Epithelial cell of proximal tubule (primary cell): Measurements from ENCODE around the gene NDUFAF5. TPM values are rescaled to one million over a fixed set of nuclear protein-coding genes. Genes with fewer than 3 reads are reported as not detected.

Experiments
- DNase-seq: peaks from one replicate; pipeline ENCODE4 v3.0.0-alpha.2; 2011; ENCODE audit warnings: low read depth
- H3K4me3 ChIP-seq: 2 replicates; pipeline ENCODE4 v1.5.1; 2011; ENCODE audit warnings: low read depth, mild to moderate bottlenecking, low read length
- total RNA-seq: library from RNA; depleted of rRNA; stranded (reverse); fragments of >200 nt; gene quantifications from 2 replicates; pipeline ENCODE4 v1.2.3, GENCODE V29; 2015
- TF ChIP-seq, protein P1 (sequence below): conservative IDR thresholded peaks from 2 replicates; pipeline ENCODE4 v1.5.1; 2012; ENCODE audit warnings: low read depth, mild to moderate bottlenecking, low read length

NDUFAF5 gene
- total RNA-seq, 1 donor from 2014 or later, result 21.4 TPM

DNA sequence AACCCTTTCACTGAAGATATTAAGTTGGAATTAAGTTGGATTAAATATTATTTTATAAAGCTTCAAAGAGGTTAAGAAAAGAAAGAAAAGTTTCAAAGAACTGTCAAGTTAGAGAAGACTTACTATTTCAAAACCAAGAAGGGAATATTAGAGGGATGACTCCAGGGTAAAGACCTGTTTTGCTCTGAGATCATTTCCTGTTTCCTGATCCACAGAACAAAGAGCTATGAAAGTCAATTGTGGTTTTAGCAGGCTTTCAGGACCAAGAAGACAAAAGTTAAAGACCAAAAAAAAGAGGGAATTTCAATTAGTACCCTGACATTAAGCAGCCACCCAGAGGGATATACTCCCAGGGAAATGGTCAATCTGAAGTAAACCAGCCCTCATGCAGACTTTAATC lies 19.5 kb upstream of the NDUFAF5 start:
- no peak overlapping the region for H3K4me3 ChIP-seq
- TF ChIP-seq, protein P1, sequence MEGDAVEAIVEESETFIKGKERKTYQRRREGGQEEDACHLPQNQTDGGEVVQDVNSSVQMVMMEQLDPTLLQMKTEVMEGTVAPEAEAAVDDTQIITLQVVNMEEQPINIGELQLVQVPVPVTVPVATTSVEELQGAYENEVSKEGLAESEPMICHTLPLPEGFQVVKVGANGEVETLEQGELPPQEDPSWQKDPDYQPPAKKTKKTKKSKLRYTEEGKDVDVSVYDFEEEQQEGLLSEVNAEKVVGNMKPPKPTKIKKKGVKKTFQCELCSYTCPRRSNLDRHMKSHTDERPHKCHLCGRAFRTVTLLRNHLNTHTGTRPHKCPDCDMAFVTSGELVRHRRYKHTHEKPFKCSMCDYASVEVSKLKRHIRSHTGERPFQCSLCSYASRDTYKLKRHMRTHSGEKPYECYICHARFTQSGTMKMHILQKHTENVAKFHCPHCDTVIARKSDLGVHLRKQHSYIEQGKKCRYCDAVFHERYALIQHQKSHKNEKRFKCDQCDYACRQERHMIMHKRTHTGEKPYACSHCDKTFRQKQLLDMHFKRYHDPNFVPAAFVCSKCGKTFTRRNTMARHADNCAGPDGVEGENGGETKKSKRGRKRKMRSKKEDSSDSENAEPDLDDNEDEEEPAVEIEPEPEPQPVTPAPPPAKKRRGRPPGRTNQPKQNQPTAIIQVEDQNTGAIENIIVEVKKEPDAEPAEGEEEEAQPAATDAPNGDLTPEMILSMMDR, result no peak
- DNase-seq, result no peak

DNA sequence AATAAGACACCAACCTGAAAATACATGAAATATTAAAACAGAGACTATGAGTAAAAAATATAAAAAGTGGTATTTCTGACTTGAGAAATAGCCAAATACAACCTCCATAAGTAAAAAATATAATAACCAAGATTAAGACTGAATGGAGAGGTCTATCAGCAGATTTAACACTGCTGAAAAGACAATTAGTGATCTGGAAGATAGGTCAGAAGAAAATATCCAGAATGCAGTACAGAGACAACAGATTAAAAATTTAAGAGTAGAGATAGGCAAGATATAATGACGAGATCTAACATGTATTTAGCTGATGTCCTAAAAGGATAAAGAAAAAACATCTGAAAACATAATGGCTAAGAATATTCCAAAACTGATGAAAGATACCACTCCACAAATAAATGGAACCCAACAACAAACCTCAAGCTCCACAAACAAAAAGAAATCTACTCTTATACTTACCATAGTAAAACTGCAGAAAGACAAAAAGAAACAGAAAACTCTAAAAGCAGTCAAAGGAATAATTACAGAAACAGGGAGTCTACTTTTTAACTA lies 18.9 kb upstream of the NDUFAF5 start:
- no peak for DNase-seq
- H3K4me3 ChIP-seq, result no peak overlapping the region
- TF ChIP-seq, protein P1, result no peak

DNA sequence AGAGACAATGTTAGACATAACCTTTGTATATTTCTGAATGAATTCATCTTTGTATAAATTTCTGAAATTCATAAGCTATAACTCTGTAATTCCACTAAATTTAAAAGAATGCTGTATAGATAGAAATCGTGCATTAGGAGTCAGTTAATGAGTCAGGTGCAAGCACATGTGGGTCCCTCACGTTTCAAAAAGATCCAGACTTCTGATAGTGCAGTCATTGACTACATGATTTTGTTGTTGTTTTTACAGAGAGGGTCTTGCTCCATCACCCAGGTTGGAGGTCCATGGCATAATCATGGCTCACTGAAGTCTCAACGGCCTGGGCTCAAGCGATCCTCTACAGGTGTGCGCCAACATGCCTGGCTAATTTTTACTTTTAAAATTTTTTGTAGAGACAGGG lies 14.7 kb upstream of the NDUFAF5 start:
- no peak for DNase-seq
- TF ChIP-seq, protein P1, result no peak
- no peak overlapping the region for H3K4me3 ChIP-seq

DNA sequence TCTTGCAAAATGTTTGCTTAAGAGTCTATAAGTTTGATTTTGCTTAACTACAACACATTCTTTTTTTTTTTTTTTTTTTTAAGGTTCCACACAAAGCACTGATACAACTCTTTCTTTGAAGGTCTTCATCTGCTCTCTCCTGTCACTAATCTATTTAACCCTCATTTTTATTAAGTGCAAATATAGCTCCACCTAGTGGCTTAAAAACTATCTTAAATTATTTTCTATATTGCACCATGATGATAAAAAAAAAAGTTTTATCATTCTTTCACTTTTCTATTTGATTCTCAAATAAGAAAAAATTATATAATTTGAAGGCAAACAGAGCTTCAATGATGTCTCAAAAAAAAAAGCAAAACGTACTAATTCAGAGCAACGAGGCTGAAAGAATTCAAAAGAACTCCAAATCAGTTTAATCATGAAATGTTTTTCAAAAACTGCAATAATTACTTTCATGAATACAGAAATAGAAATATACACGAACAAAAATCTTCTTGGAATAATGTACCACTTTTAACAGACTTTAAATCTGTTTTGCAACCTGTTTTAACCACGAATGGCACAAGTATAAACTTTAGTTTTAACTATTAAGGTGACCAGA lies 12.9 kb upstream of the NDUFAF5 start:
- H3K4me3 ChIP-seq, result no peak overlapping the region
- DNase-seq, result no peak
- TF ChIP-seq, protein P1, result peak; percentile 48

DNA sequence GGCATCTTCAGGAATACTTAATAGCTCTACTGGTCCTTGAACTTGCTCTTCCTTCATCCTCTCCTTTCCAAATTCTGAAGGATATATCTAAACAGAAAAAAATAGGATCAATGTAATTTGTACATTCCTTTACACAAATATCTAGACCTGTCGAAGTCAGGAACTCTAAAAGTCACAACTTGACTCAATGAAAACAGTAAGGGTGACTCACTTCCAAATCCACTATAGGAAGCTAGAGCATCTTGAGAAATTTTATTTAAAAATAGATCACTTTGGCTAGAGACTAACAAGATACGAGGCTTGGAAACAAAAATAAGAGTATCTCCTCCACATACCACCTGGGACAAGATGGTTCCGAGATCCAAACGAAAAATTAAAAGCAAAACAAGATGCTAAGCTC lies 12.3 kb upstream of the NDUFAF5 start:
- DNase-seq, result no peak
- H3K4me3 ChIP-seq, result no peak overlapping the region
- TF ChIP-seq, protein P1, result no peak

DNA sequence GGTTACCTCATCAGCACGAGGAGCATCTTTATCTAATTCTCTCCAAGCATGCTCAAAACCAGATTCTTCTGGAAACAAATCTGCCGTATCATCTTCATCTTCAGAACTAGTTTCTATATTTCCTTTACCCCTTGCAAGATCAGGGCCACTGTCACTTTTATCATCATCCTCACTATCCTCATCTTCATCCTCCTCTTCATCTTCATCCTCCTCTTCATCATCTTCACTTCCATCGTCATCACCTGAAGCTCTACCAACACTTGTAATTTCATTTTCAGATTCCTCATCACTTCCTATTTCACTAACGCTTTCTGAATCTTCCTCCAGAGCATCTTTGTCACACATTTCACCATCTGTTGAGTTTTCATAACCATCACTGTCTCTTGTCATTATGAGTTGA lies 9.0 kb upstream of the NDUFAF5 start:
- DNase-seq, result no peak
- no peak overlapping the region for H3K4me3 ChIP-seq

More for the DNA sequence above, 9.0 kb upstream of the NDUFAF5 start:
- TF ChIP-seq, protein P1, result no peak
